Mesodermal cell (in vitro differentiated cells): ENCODE measurements around the gene P4HA2.

ENCODE experiments used
- H3K27ac ChIP-seq: 2 replicates; pipeline ENCODE4 v1.7.0; 2013; ENCODE audit warnings: mild to moderate bottlenecking, low read depth, low read length, moderate library complexity; ENCODE audit not compliant: severe bottlenecking
- H3K36me3 ChIP-seq: 2 replicates; pipeline ENCODE4 v1.7.1; 2013; ENCODE audit warnings: mild to moderate bottlenecking, low read length, moderate library complexity; ENCODE audit not compliant: control insufficient read depth, insufficient read depth
- H3K4me1 ChIP-seq: one replicate; pipeline ENCODE4 v1.7.1; 2013; ENCODE audit warnings: mild to moderate bottlenecking, low read length; ENCODE audit not compliant: insufficient read depth, control insufficient read depth, poor library complexity, severe bottlenecking
- H3K4me3 ChIP-seq: 2 replicates; pipeline ENCODE4 v1.7.0; 2013; ENCODE audit warnings: low read length, control low read depth, mild to moderate bottlenecking; ENCODE audit not compliant: insufficient read depth, poor library complexity, severe bottlenecking; ENCODE audit errors: extremely low read depth
- H3K9me3 ChIP-seq: 2 replicates; pipeline ENCODE4 v1.7.1; 2013; ENCODE audit warnings: mild to moderate bottlenecking, low read length, moderate library complexity; ENCODE audit not compliant: control insufficient read depth
- WGBS, 2 experiments: methylation state at CpG; one replicate each; pipeline ENCODE4 v1.1.5; 2013; ENCODE audit warnings: missing lambda C conversion rate in 2 of 2; ENCODE audit not compliant: insufficient coverage in 2 of 2; 5-methylcytosine and 5-hydroxymethylcytosine counted together

The P4HA2 gene

GRCh38 chr5:132184588-132184987 lies 43.1 kb downstream of the P4HA2 start:
- Histone ChIP-seq H3K27ac (no peak overlapping the region), H3K9me3 (peaks cover 3% of the 10 kb centered on the region), H3K36me3 (no peaks in the 10 kb centered on the region), H3K4me1 (no peaks in the 10 kb centered on the region), H3K4me3 (no peak overlapping the region)
- WGBS, 2 experiments, result 92 to 100% methylated on average over 1 of the region's 1 CpG

DNA sequence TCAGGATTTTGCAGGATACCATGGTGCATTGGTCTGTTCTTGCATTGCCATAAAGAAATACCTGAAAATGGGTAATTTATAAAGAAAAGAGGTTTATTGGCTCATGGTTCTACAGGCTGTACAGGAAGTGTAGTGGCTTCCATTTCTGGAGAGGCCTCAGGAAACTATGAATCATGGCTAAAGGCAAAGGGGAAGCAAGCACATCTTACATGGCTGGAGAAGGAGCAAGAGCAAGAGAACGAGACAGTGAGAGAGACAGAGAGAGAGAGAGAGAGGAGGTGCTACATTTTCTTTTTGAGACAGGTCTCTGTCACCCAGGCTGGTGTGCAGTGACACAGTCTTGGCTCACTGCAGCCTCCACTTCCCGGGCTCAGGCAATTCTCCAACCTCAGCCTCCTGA lies 43.9 kb downstream of the P4HA2 start:
- Histone ChIP-seq H3K4me1 (no peaks in the 10 kb centered on the region), H3K9me3 (peaks cover 3% of the 10 kb centered on the region), H3K36me3 (no peaks in the 10 kb centered on the region), H3K27ac (no peak overlapping the region), H3K4me3 (no peak overlapping the region)
- 100% methylated on average over 1 of the region's 2 CpGs; no CpG with 5 or more reads in 1 of the 2 experiments for WGBS, 2 experiments

DNA sequence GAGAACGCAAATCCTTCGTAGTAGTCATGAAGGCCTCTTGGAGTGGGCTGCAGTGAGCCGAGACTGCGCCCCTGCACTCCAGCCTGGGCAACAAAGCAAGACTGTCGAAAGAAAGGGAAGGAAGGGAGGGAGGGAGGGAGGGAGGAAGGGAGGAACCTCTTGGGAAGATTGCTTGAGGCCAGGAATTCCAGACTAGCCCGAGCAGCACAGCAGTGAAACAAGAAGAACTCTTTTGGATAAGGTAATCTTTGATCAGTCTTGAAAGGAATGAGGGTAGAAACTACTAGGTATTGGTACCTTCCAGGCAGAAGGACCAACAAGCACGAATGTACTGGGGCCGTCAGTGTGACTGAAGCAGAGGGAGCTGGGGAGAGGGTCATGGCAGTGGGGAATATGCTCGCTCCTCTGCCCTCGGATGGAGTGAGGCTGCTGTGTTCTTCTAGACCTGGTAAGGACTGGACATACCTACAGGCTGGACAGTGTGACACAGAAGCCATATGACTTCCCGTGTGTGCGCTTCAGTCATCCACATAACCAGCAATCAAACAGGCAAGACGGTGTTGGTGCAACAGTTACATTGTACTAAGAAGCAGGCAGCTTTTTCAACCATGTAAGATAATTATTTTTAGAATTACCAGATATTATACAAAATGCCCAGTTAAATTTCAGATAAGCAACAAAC lies 45.2 kb downstream of the P4HA2 start:
- no peaks in the 10 kb centered on the region for H3K4me1 ChIP-seq
- H3K36me3 ChIP-seq, result no peaks in the 10 kb centered on the region
- H3K4me3 ChIP-seq, result no peak overlapping the region
- no peak overlapping the region for H3K27ac ChIP-seq
- WGBS, 2 experiments, result 83 to 86% methylated on average over 10 to 13 of the region's 13 CpGs
- H3K9me3 ChIP-seq, result peaks cover 3% of the 10 kb centered on the region

GRCh38 chr5:132181011-132181629 lies 46.5 kb downstream of the P4HA2 start:
- Histone ChIP-seq H3K27ac (no peak overlapping the region), H3K4me3 (no peak overlapping the region), H3K9me3 (peaks cover 3% of the 10 kb centered on the region), H3K4me1 (no peaks in the 10 kb centered on the region), H3K36me3 (no peaks in the 10 kb centered on the region)
- WGBS, 2 experiments, result 95 to 97% methylated on average over 8 to 10 of the region's 20 CpGs

DNA sequence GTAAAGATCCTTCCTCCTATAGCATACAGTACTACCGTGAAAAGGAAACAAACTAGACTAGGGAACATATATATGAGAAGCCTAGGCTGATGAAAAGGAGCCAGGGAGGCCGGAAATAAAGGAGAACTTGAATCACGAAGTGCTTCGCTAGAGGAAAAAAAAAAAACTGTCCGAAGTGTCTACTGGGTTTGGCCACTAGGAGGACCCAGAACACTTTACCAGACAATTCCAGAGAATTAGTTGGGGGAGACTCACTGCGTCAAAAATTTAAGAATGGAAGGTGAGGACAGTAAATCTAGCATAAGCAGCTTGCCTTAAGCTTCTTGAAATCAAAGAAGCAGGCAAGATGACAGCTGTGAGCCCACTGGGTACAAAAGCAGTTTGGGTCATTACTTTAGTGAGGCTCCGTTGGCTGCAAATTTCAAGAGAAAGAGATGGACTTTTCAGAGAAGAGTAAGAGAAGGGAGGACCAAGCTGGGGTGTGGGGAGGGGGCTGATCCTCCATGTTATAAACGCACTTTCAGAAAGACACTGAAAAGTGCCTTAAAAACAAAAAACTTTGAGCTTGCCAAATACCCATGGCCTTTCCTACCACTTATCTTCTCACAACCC lies 47.4 kb downstream of the P4HA2 start:
- Histone ChIP-seq H3K36me3 (no peaks in the 10 kb centered on the region), H3K4me3 (no peak overlapping the region), H3K27ac (no peak overlapping the region), H3K4me1 (no peaks in the 10 kb centered on the region), H3K9me3 (peaks cover 3% of the 10 kb centered on the region)
- WGBS, 2 experiments, result 31 to 60% methylated on average over 1 to 6 of the region's 8 CpGs

DNA sequence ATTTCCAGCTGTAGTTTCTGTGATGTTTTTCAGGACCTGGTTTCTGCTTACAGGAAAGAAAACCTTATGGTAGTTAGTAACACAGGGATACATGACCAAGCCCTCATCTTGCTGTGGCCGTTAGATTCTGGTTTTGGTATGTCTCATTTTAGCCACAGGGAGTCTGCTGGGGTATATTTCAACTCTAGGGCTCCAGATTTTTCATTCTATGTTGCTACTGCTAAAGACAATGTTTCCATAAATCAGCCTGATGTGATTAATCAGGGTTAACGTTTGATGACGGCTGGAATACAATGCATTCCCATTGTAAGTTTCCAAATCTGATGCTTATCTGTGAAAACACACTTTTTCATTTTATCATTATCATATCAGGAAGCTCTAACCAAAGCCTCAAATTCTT lies 48.2 kb downstream of the P4HA2 start:
- Histone ChIP-seq H3K9me3 (peaks cover 3% of the 10 kb centered on the region), H3K36me3 (no peaks in the 10 kb centered on the region), H3K27ac (no peak overlapping the region), H3K4me3 (no peak overlapping the region), H3K4me1 (no peaks in the 10 kb centered on the region)
- WGBS, 2 experiments, result 80 to 100% methylated on average over 2 to 3 of the region's 3 CpGs

DNA sequence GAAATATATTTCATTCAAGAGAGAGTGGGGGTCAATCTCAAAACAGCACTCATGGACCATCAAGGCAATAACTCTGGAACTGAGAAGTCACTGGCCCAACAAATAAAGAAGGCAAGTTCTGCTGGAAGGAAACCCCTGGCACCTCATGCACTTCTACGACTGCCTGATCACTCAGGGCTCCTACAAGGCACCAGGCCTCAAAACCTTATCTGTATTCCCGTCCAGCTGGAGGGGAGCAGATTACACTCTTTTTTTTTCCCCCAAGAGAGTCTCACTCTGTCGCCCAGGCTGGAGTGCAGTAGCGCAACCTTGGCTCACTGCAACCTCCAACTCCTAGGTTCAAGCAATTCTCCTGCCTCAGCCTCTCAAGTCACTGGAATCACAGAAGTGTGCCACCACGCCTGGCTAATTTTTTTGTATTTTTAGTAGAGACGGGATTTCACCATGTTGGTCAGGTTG lies 49.9 kb downstream of the P4HA2 start:
- Histone ChIP-seq H3K9me3 (no peaks in the 10 kb centered on the region), H3K4me1 (no peaks in the 10 kb centered on the region), H3K27ac (no peak overlapping the region), H3K4me3 (no peak overlapping the region), H3K36me3 (no peaks in the 10 kb centered on the region)
- 94 to 96% methylated on average over 3 to 4 of the region's 6 CpGs for WGBS, 2 experiments

DNA sequence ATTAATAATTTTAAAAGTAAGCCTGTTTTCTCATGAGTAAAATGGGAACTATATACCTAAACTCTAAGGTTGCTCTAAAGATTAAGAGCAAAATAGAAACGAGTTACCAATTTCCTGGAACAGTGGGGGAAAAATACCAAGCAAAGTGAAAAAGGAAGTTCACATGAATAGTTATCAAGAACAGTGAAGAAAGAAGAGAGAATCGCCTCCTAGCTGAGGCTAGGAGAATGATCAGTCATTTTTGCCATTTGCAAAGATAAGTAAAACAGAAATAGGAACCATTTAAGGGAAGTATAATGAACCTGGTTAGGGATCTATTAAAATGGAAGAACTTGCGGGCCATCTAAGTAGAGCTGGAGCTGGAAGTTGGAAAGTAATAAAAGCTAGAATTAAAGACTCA lies 50.7 kb downstream of the P4HA2 start:
- no peaks in the 10 kb centered on the region for H3K9me3 ChIP-seq
- H3K36me3 ChIP-seq, result no peaks in the 10 kb centered on the region
- no peaks in the 10 kb centered on the region for H3K4me1 ChIP-seq
- 71 to 78% methylated on average over 2 of the region's 3 CpGs for WGBS, 2 experiments
- no peak overlapping the region for H3K4me3 ChIP-seq
- H3K27ac ChIP-seq, result no peak overlapping the region

- H3K4me3 ChIP-seq, result no peak overlapping the region
- H3K27ac ChIP-seq, result no peak overlapping the region
- 41 to 45% methylated on average over 3 of the region's 6 CpGs for WGBS, 2 experiments
- H3K4me1 ChIP-seq, result no peaks in the 10 kb centered on the region
- H3K9me3 ChIP-seq, result no peaks in the 10 kb centered on the region
- H3K36me3 ChIP-seq, result no peaks in the 10 kb centered on the region
Measured at GRCh38 chr5:132176521-132176945, 51.1 kb downstream of the P4HA2 start.

DNA sequence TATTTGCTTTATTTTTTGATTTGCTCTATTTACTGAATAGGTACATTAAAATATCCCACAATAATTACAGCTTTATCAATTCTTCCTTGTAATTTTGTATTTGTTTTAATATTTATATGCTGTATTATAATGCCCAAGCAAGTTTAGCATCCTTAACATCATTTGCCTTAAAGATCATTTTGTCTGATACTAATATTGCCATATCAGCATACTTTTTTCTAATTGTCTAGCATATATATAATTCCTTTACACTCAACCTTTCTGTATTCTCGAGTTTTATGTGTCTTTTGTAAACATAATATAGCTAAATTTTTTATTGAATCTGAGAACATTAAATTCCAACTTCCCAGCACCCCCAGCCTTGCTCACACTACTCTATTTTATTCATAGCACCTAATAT lies 64.7 kb downstream of the P4HA2 start:
- no peaks in the 10 kb centered on the region for H3K9me3 ChIP-seq
- no CpG with 5 or more reads among the region's 1 CpG for WGBS, 2 experiments
- H3K4me1 ChIP-seq, result no peaks in the 10 kb centered on the region
- H3K4me3 ChIP-seq, result no peak overlapping the region
- H3K27ac ChIP-seq, result no peak overlapping the region
- no peaks in the 10 kb centered on the region for H3K36me3 ChIP-seq
